ENCODE results near the gene PRDM11. TPM values are rescaled to one million over a fixed set of nuclear protein-coding genes. Genes with fewer than 3 reads are reported as not detected.
A peak's percentile ranks its signal among the peaks of the same experiment; 100 is the strongest.

The PRDM11 gene
- total RNA-seq, 2 donors from 2014 or later, result 4.4 to 7.9 TPM

DNA sequence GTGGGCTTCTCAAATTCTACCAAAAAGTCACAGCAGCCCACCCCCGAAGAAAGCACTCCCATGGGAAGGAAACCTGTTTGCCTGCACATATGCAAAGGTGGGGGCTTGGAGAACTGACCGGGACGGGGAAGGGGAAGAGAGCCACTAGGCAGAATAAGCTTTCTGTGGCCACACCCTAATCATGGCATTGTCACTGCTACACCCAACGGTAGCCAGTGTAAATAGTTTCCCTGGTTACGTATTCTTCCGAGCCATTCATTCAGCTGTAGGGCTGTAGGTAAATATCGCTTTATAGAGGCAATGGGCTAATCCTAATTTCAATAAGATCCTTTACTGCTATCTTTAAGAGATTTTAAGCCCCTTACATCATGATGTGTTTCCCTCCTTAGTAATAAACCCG is 61.7 kb downstream of the PRDM11 start:
- no peak for ATAC-seq
- intact Hi-C loops (cut with DNase I), result no loop called here
- Histone ChIP-seq H3K4me1 (peaks cover 4% of the 10 kb centered on the region), H3K9me3 (no peaks in the 10 kb centered on the region), H3K4me3 (no peak overlapping the region), H3K27me3 (no peaks in the 10 kb centered on the region), H3K27ac (no peak overlapping the region), H3K36me3 (replicated peaks in 1 of 2; ENCODE audit: insufficient read depth in 1 of 2, low read depth in 2 of 2) (no peaks in the 10 kb centered on the region)
- DNase-seq, result no peak
- WGBS, 2 donors, result 74 to 84% methylated on average over 7 to 8 of the region's 8 CpGs
- TF ChIP-seq, protein P1, sequence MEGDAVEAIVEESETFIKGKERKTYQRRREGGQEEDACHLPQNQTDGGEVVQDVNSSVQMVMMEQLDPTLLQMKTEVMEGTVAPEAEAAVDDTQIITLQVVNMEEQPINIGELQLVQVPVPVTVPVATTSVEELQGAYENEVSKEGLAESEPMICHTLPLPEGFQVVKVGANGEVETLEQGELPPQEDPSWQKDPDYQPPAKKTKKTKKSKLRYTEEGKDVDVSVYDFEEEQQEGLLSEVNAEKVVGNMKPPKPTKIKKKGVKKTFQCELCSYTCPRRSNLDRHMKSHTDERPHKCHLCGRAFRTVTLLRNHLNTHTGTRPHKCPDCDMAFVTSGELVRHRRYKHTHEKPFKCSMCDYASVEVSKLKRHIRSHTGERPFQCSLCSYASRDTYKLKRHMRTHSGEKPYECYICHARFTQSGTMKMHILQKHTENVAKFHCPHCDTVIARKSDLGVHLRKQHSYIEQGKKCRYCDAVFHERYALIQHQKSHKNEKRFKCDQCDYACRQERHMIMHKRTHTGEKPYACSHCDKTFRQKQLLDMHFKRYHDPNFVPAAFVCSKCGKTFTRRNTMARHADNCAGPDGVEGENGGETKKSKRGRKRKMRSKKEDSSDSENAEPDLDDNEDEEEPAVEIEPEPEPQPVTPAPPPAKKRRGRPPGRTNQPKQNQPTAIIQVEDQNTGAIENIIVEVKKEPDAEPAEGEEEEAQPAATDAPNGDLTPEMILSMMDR (IDR thresholded peaks at IDR 0.05), result no peak
- TF ChIP-seq POLR2A (IDR thresholded peaks at IDR 0.05), result no peak

GRCh38 chr11:45209000-45209879 is 62.8 kb downstream of the PRDM11 start:
- H3K27ac ChIP-seq, result peak overlapping the region in 2 of 4 donors; percentile 46 to 60
- ATAC-seq (no peak), DNase-seq (no peak)
- no peak overlapping the region for H3K4me3 ChIP-seq
- intact Hi-C loops (cut with DNase I), result no loop called here
- no peaks in the 10 kb centered on the region for H3K36me3 ChIP-seq (replicated peaks in 1 of 2; ENCODE audit: insufficient read depth in 1 of 2, low read depth in 2 of 2)
- H3K4me1 ChIP-seq, result peaks cover 4% of the 10 kb centered on the region
- H3K27me3 ChIP-seq, result no peaks in the 10 kb centered on the region
- 84 to 86% methylated on average over 30 to 34 of the region's 35 CpGs for WGBS, 2 donors
- TF ChIP-seq, protein P1 (IDR thresholded peaks at IDR 0.05), result no peak
- TF ChIP-seq POLR2A (IDR thresholded peaks at IDR 0.05), result no peak
- H3K9me3 ChIP-seq, result no peaks in the 10 kb centered on the region

- 77 to 86% methylated on average over 27 to 28 of the region's 29 CpGs for WGBS, 2 donors
These were observed 63.7 kb downstream of the PRDM11 start for GRCh38 chr11:45209891-45210699.

GRCh38 chr11:45210846-45211245 is 64.4 kb downstream of the PRDM11 start:
- peak overlapping the region in 2 of 4 donors; percentile 41 to 60 for H3K27ac ChIP-seq
- intact Hi-C loops (cut with DNase I), result no loop called here
- no peak overlapping the region for H3K4me3 ChIP-seq
- 90 to 100% methylated on average over 2 to 9 of the region's 9 CpGs for WGBS, 2 donors
- TF ChIP-seq POLR2A (IDR thresholded peaks at IDR 0.05), result no peak
- TF ChIP-seq, protein P1 (IDR thresholded peaks at IDR 0.05), result no peak
- no peak for ATAC-seq
- no peaks in the 10 kb centered on the region for H3K9me3 ChIP-seq
- no peaks in the 10 kb centered on the region for H3K27me3 ChIP-seq
- DNase-seq, result peak in 1 of 4 donors; percentile 20
- peaks cover 4% of the 10 kb centered on the region for H3K4me1 ChIP-seq
- no peaks in the 10 kb centered on the region for H3K36me3 ChIP-seq (replicated peaks in 1 of 2; ENCODE audit: insufficient read depth in 1 of 2, low read depth in 2 of 2)

More at GRCh38 chr11:45209891-45210699, 63.7 kb downstream of the PRDM11 start:
- TF ChIP-seq, protein P1 (IDR thresholded peaks at IDR 0.05), result no peak
- TF ChIP-seq POLR2A (IDR thresholded peaks at IDR 0.05), result peak in 1 of 3 donors; percentile 24
- Histone ChIP-seq H3K27ac (peak overlapping the region in 2 of 4 donors; percentile 41 to 60), H3K36me3 (replicated peaks in 1 of 2; ENCODE audit: insufficient read depth in 1 of 2, low read depth in 2 of 2) (no peaks in the 10 kb centered on the region), H3K4me3 (no peak overlapping the region), H3K4me1 (peaks cover 4% of the 10 kb centered on the region), H3K9me3 (no peaks in the 10 kb centered on the region), H3K27me3 (no peaks in the 10 kb centered on the region)
- peak; percentile 62 for ATAC-seq
- peak; percentile 39 to 73 (median 63) for DNase-seq
- intact Hi-C loops (cut with DNase I), result no loop called here

All from body of pancreas (tissue), 4 donors.